HG02943 (cell line): ENCODE measurements around the gene WNT1.

Source experiments
- ATAC-seq: cut with Tn5 transposase; IDR thresholded peaks from one replicate; pipeline ENCODE4 v1.9.1; 2021; ENCODE audit warnings: mild to moderate bottlenecking, low read depth, moderate library complexity; ENCODE audit not compliant: unreplicated experiment

WNT1 gene

DNA sequence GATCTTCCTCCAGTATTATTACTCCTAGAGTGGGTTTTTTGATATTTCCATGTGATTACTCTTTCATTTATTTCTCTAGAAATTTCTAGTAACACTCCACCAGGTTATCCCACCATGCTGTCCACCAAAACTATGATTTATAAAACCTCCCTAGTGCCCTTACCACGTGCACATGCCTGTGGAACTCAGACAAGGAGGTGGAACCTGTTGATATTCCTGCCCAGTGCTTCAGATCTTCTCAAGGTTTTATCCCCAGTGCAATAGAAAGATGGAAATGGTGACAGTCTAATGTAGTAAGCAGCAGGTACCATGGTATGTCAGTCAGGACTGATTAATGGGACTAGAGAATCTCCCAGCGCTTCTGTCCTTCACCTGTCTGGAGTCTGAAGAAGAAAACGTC, 17.3 kb upstream of the WNT1 start:
- no peak for ATAC-seq

DNA sequence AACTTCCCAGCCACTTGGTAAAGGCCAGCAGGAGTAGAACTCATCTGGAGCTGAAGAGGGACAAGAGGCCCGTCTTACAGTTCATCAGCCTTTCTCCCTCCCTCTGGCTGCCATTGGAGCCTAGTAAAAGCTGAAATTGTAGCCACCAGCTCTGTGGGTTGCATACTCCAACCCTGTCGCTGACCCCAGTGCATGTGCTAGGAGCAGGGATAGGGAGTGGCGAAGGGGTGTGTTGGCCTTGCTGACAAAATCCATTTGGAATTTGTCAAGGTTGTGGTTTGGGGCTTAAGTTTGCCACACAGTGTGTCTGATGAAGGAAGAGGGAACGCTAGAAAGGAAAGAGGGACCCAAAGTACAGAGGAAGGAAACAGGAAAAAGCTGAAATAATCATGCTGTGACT, 16.8 kb upstream of the WNT1 start:
- ATAC-seq, result no peak

DNA sequence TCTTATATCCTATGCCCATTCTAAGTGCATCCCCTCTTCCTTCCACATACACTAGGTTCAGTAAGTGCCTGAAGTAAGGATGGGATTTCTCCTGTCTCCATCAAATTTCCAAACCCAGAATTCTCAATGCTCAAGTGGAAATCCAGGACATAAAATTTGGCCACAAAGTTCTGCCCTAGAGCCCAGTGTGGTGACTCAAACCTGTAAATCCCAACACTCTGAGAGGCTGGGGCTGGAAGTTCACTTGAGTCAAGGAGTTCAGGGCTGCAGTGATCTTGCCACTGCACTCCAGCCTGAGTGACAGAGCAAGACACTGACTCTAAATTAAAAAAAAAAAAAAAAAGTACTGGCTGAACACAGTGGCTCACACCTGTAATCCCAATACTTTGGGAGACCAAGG, 16.3 kb upstream of the WNT1 start:
- ATAC-seq, result no peak

DNA sequence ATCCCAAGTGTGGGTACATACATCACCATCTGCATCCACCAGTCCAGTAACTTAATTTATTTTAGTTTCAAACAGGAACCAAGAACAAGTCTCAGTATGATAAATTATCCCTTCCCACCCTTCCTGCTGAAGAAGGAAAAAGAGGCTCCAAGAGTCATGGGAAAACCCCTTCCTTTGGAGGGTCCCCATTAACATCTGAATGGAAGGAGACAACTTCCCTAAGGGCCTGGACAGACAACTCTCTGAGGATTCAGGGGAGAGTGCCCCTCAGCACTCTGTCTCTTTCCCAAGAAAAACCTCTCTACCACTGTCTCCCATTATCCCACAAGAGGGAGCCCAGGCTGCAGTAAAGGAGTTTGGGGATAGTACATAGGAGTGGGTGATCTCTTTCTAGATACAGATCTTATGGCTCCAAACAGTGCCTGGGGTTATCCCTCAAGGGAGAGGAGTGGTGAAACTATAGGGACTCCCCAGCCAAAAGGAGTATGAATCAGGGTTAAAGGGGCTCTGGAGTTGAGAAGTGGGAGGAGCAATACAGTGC, 12.8 kb upstream of the WNT1 start:
- ATAC-seq, result no peak

DNA sequence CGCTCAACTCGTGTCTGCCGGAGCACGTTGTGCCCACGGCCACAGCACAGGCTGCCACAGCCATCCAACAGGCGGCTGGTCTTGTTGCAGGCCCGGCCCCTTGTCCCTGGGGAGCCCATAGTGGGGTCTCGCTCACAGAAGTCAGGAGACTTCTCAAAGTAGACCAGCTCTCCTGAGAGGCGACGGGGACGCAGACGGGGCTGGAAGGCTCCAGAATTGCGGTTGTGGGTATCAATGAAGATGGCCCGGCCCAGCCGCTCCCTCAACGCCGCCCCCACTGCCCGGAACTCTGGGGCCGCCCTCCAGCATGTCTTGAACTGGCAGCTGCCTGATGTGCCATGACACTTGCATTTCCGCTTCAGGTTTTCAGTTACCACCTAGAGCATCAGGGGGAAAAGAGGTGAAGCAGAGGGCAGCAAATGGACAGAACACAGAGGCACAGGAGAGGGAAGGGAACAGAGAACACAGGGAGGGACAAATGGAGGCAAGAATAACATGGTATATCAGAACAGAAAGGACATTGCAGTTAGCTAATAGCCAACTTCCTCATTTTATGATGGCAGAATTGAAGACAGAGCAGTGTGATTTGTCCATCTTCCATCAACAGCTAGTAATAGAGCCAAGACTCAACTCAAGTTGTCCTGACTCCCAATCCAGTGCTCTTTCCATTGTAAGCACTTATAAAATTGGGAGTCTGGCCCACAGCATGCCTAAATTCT, 11.8 kb upstream of the WNT1 start:
- no peak for ATAC-seq

DNA sequence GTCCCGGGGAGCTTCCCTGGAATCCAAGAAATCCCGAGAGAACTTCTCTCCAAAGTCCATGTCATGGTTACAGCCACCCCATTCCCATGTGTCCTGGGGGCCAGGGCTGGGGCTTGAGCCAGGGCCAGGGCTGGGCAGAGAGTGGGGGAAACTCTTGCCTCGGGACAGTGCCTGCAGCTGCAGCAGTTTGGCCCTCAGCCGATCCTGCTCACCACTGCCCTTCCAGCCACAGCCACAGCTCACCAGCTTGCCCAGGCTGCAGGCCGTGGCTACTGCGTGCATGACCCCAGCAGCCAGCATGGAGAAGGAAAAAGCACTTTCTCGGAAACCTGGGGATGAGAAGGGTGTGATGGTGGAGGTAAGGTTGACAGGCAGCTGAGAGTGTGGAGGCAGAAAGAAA, 10.1 kb upstream of the WNT1 start:
- no peak for ATAC-seq

DNA sequence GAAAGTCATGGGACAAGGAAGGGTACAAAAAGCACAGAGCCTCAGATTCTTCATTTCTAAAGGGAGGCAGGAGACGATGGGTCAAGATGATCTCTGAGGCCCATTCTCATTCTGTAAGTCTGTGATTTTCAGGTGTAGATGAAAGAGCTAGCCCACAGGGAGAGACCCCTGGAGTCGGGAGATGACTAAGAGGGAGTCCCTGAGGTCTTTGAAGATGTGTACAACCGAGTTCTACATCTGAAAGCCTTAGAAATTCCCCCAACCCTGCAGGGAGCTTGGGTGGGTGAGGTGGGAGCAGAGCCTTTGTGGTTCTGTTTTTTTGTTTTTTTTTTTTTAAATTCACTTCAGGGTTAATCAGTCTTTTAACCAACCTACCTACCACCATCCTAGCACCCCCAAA, 9.7 kb upstream of the WNT1 start:
- no peak for ATAC-seq

DNA sequence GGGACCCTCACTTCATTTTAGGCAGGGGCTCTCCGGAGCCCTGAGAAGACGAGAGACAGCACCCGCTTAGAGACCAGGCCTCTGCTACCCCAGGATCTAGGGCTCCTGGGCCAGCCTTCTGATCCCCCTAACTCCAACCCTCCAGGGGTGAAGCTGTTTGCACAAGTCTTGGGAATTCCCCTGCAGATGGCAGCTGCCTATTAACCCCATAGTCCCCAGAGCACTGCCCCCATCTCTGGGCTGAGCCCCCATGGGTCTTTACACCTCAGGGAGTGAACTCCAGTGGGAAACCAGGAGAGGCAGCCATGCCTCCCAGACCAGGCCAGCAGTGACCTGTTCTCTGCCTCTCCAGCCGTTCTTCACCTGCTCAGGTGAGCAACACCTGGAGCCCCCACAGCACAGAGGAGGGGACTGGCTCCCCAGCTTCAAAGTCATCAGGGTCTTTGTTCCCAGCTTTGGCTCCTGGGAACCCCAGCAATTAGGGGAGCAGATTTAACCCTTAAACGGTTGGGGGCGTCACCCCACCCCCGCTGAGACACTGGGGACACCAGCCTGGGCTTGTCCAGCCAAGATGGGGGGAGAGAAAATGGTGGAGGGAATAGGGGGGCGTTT, 8.9 kb upstream of the WNT1 start:
- no peak for ATAC-seq

DNA sequence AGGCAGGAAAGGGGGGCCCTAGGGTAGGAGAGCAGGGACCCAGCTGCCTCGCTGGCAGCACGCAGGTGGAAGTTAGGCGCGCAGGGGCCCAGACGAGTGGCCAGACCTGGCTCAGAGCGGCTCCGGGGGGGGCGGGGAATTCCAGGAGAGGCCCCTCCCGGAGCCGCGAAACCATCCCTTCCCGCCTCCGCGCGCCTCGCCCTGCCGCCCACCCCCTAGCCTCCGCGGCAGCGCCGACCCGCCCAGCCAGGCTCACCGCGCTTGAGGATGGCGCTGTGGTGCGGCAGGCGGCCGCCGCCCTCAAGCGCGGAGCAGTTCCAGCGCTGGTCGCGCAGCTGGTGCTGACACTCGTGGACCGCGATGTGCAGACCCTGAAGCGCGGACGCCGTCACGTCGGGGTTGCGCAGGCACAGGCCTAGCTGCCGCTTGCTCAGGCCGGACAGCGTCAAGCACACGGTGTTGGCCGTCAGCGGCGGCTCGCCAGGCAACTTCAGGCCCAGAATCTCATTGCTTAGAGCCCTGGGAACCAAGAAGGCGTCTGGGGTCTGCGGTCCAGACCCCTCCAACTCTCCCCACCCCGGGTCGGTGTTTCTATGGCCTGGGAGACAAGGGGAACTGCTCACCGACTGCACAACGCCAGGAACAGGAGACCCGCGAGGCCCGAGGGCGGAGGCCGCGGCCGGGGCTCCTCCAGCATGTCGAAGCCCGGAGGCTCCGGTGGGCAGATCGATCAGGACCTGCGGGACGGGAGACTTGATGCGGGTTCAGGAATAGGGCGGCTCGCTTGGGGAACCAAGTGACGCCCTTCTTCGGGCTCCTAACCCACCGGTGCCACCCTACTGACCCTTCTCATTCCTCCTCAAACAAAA, 8.1 kb upstream of the WNT1 start:
- no peak for ATAC-seq

DNA sequence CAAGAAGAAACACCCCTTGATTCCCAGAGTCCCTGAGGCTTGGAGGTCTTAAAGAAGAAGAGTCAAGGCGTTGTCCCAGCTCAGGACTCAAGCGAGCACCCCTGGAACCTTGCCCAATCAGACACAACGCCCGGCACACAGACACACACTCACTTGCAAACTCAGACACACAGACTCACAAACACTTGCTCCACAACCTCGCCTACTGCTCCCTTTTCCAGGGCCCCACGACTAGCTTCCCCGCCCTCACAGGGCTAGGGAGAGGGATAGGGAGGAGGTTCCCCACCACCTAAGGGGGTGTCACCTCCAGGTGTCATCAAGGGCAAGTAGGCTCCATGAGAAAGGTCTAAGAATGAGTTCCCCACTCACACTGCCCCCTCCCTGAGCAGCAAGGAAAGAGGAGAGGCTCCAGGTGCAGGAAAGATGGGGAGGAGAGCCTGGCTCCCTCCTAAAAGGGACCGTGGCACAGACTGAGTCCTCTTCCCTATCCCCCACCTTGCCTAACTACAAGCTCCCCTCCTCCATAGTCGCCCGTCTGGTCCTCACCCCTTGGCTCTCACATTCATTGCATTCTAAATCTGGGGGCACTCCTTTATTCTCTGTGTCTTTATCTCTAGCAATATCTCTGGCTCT, 7.3 kb upstream of the WNT1 start:
- no peak for ATAC-seq

DNA sequence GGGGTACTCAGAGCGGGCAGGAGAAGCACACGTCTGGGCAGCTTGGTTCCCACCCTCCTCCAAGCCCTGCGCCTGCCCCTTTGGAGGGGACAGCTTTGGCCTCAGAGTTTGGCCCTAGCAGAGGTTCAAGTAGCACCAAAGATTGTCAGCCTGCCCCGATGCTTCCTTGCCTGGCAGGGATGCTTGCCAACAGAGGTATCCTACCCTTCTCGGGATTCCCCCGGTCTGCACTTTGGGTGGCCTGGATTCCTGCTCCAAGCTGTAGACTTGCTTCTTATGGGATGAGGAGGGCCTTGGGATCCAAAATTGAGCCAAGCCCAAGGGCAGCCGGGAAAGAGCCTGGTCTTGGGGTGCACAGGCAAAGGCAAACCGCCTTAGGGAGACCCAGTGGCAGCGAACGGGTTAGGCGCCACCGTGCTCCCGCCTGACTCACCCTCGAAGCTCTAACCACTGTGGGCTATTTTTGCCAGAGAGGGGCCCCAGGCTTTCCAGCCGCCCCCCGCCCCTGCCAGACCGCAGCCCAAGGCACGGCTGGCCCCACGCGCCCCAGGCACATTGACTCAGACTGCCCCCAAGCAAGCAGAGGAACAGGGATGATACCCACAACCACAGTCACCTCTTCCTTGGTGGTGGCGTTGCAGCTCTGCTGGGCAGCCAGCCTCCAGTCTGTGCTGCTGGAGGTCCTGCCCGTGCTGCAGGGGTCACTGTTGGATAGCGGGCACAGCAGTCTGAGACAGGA, 5.7 kb upstream of the WNT1 start:
- no peak for ATAC-seq

DNA sequence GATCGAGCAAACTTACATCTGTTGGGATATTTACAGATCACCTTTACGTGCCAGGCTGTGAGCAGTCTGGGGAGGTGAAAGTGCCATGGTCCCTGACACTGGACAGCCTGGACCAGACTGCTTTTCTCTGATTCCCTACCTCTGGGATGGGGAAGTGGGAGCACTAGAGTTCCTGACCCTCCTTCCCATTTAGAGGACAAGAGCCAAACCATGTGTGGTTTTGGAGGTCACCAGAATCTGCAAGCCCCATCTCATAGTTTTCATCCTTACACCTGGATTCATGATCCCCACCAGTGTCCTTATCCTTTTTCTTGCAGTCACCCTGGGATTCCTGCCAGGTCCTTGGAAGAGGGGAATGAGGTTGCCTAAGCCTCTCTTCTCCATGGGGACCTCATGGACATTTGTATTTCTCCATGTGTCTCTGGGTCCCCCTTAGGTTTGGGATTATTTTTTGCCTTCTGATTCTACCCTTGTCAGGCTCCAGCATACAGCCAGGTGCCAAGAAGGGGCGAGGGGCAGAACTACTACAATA, 5.1 kb upstream of the WNT1 start:
- ATAC-seq, result no peak

DNA sequence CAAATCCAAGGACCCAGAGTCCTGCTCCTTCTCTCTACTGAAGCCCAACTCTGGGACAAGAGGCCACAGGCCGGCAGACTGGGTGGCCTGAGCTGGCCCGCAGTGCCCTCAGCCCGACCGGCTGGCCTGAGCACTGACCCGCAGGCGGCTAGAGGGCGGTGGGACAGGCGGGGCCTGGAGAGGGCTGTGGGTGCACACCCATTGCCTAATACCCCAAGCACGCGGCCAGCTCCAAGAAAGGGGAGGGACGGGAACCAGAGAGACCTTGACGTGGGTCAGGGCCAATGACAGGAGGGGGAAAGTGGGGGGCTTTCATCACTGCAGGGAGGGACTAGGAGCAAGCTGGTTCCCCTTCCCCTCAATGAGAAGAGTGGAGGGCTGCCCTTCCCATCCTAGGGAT, 4.6 kb upstream of the WNT1 start:
- ATAC-seq, result no peak

DNA sequence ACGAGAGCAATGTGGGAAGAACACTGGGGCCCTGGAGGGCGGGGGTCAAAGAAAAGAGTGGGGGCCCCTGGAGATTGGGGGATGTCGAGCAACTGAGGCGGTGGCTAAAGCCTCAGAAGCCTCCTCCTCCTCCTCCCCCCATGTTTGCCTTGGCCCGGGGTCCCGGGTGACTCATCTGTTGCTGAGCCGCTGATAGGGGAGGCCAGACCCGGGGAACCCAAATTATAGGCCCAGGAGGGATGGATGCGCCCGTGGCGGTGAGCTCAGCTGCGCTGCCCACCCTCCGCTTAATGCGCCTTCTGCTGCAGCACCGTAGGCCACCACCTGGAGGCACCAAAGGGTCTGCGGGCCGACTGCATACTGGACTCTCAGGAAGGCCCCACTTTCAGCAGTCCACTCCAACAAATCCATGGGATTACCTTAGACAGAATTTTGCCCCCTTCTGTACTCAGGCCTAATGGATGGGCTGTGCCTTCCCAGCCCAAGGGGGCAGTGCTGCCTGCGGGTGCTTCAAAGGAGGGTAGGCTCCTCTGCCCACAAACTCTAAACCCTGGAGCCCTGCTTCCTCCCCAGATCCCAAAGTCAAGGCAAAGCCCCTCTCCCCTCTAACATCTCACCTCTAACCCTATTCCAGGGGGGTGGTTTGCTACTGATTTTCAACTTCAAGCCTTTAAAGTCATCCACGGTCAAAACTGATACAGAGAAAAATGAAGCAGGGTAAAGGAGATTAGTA, 4.0 kb upstream of the WNT1 start:
- no peak for ATAC-seq

DNA sequence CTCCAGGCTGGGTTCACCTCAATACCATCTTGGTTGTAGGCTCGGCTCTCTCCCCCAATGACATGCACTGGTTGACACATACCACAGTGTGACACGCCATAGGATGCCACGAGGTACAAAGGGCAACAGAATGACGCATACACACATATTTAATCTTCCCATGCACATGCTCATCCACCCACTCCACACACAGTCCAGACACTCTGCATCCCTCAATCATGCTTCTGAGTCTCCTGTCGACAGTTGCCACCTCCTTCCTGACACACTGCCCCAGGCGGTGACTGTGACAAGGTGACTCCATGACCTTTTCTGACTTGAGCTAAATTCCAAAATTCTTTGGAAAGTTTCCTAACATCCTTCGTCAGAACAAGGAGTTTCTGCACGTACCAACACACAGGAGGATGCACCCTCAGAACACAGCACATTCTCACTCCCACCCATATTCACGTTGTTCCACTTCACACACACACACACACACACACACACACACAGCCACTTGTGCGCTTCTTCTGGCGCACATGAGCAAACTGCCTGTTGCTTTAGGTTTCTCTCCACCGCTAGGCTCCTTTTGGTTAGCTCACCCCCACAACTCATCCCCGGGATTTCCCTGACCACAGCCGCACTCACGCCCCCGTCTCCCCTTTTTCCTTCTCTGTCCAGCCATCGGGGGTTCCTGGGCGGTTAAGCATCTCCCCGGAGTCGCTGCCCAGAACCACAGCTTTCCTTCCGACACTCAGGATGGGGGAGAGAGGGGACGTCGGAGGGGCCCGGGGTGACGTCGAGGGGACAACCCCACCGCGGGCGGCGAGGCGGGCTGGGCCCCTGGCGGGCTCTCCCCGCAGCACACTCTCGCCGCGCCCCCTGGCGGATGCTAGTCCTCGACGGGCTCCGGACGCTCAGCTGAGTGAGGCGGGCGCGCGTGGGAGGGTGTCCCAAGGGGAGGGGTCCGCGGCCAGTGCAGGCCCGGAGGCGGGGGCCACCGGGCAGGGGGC, 536 bp upstream of the WNT1 start:
- ATAC-seq, result no peak

DNA sequence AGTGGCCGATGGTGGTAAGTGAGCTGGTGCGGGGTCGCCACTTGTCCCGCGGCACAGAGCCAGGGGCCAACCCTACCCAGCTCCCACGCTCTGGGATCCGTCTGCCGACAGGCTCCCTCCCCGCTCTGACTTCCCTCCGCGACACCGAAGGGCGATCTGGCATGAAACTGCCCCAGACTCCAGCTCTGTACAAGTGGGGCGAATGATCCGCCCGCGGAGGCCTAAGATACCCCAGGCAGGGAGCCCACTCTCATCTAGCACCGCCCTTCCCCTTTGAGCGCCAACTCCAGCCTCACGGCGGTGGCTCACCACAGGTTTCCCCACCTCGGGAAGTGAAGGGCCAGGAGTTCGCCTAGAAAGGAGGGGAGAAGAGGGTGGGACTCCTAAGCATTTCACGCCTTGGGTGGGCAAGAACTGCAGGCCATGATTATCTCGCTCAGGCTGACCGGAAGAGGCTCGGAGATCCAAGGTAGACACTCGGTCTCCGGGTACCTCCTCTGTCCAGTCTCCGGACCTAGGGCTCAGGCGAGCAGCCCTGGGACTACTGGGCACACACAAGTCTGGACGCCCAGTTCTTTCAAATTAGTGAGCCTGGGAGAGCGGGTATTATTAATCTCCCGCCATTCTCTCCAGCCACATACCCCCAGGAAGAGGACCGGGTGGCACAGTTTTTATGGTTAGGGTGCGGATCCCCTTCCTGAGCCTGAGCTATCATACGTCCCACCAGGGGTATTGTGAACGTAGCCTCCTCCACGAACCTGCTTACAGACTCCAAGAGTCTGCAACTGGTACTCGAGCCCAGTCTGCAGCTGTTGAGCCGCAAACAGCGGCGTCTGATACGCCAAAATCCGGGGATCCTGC, 849 bp downstream of the WNT1 start:
- ATAC-seq, result no peak
